ENCODE measurements around the gene LRRC28. TPM values are rescaled to one million over a fixed set of nuclear protein-coding genes. Genes with fewer than 3 reads are reported as not detected.

Gene LRRC28
- polyA plus RNA-seq, 1 donor from 2014 or later, result 20.4 TPM

DNA sequence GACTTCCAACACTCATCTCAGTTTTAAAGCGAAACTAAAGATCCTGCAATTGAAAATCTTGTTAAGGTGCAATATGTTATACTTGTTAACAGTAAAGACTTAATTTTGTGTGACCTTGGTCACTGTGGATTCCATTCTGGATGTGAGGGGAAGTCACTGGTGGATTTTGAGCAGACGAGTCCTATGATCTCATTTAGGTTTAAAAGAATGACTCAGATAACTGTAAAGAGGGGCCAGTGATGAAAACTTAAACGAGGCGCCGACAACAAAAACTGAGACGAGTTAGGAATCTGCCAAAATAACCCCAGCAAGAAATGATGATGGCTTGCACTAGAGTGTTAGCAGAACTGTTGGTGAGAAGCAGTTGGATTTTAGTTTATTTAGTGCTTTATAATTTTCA is 56.5 kb downstream of the LRRC28 start:
- H3F3A ChIP-seq (ENCODE audit: insufficient read depth, low read length, poor library complexity, severe bottlenecking), result no peaks in the 10 kb centered on the region
- no peaks in the 10 kb centered on the region for H3K27me3 ChIP-seq (ENCODE audit: insufficient read depth, low read depth, low read length)
- no peak overlapping the region for H3K4me2 ChIP-seq (ENCODE audit: low read length)
- no peaks in the 10 kb centered on the region for H4K20me1 ChIP-seq (ENCODE audit: insufficient read depth)
- no peaks in the 10 kb centered on the region for H3K9me3 ChIP-seq (ENCODE audit: low read length)
- no peaks in the 10 kb centered on the region for H3K79me2 ChIP-seq (replicated peaks; ENCODE audit: insufficient read depth, low read length)
- no peak for TF ChIP-seq TAF1 (IDR thresholded peaks at IDR 0.05; ENCODE audit: low read depth)
- TF ChIP-seq POLR2AphosphoS5 (IDR thresholded peaks at IDR 0.05), result no peak
- no peak for TF ChIP-seq SMC3 (conservative IDR thresholded peaks at IDR 0.05; ENCODE audit: poor library complexity)
- TF ChIP-seq, protein P1, sequence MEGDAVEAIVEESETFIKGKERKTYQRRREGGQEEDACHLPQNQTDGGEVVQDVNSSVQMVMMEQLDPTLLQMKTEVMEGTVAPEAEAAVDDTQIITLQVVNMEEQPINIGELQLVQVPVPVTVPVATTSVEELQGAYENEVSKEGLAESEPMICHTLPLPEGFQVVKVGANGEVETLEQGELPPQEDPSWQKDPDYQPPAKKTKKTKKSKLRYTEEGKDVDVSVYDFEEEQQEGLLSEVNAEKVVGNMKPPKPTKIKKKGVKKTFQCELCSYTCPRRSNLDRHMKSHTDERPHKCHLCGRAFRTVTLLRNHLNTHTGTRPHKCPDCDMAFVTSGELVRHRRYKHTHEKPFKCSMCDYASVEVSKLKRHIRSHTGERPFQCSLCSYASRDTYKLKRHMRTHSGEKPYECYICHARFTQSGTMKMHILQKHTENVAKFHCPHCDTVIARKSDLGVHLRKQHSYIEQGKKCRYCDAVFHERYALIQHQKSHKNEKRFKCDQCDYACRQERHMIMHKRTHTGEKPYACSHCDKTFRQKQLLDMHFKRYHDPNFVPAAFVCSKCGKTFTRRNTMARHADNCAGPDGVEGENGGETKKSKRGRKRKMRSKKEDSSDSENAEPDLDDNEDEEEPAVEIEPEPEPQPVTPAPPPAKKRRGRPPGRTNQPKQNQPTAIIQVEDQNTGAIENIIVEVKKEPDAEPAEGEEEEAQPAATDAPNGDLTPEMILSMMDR (IDR thresholded peaks at IDR 0.05; ENCODE audit: poor library complexity, severe bottlenecking), result no peak
- no peak for TF ChIP-seq EZH2 (IDR thresholded peaks at IDR 0.05; ENCODE audit: borderline replicate concordance, insufficient read depth, low read length, poor library complexity, severe bottlenecking)
- TF ChIP-seq RAD21 (conservative IDR thresholded peaks at IDR 0.05), result no peak
- no peak for TF ChIP-seq MXI1 (conservative IDR thresholded peaks at IDR 0.05; ENCODE audit: poor library complexity, severe bottlenecking)
- no peak for TF ChIP-seq REST (IDR thresholded peaks at IDR 0.05; ENCODE audit: borderline replicate concordance)
- TF ChIP-seq EP300 (conservative IDR thresholded peaks at IDR 0.05; ENCODE audit: poor library complexity, severe bottlenecking), result no peak
- H3K36me3 ChIP-seq (ENCODE audit: insufficient read depth, low read length), result no peaks in the 10 kb centered on the region
- no peak overlapping the region for H3K4me3 ChIP-seq (ENCODE audit: low read length)
- no peak overlapping the region for H3K27ac ChIP-seq (ENCODE audit: low read length)
- no peaks in the 10 kb centered on the region for H3K9me2 ChIP-seq (ENCODE audit: insufficient read depth, low read length)
- H2AFZ ChIP-seq (ENCODE audit: low read depth, low read length), result no peak overlapping the region
- H3K9ac ChIP-seq (ENCODE audit: low read length), result no peak overlapping the region

DNA sequence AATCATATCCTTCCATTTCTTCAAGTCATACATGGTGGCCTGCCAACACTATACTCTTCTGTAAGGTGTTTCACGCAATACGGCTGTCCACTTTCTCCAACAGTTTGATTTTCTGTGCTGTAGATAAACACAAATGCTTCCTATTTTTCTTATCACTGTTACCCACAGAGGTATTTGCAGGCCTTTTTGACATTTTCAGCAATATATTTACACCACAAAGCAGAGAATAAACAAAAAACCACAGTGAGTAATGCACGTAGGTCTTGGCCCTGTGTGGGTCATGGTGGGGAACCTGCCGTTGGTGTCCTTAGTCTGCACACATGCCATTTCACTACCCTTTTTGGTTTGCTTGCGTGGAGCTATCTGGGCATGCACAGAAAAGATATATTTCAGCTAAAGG is 59.5 kb downstream of the LRRC28 start:
- H3K36me3 ChIP-seq (ENCODE audit: insufficient read depth, low read length), result no peaks in the 10 kb centered on the region
- H3K27me3 ChIP-seq (ENCODE audit: insufficient read depth, low read depth, low read length), result no peaks in the 10 kb centered on the region
- H3K79me2 ChIP-seq (replicated peaks; ENCODE audit: insufficient read depth, low read length), result no peaks in the 10 kb centered on the region
- no peak overlapping the region for H3K4me2 ChIP-seq (ENCODE audit: low read length)
- H2AFZ ChIP-seq (ENCODE audit: low read depth, low read length), result no peak overlapping the region
- H4K20me1 ChIP-seq (ENCODE audit: insufficient read depth), result no peaks in the 10 kb centered on the region
- TF ChIP-seq REST (IDR thresholded peaks at IDR 0.05; ENCODE audit: borderline replicate concordance), result no peak
- no peaks in the 10 kb centered on the region for H3F3A ChIP-seq (ENCODE audit: insufficient read depth, low read length, poor library complexity, severe bottlenecking)
- H3K27ac ChIP-seq (ENCODE audit: low read length), result no peak overlapping the region
- peaks cover 4% of the 10 kb centered on the region for H3K9me3 ChIP-seq (ENCODE audit: low read length)
- H3K4me3 ChIP-seq (ENCODE audit: low read length), result no peak overlapping the region
- H3K9ac ChIP-seq (ENCODE audit: low read length), result no peak overlapping the region
- no peaks in the 10 kb centered on the region for H3K9me2 ChIP-seq (ENCODE audit: insufficient read depth, low read length)

Data from neural cell (in vitro differentiated cells).